Endothelial cell of umbilical vein (primary cell): ENCODE measurements around the gene EVI2B. TPM values are rescaled to one million over a fixed set of nuclear protein-coding genes. Genes with fewer than 3 reads are reported as not detected.

Experiments
- BruUV-seq: library from RNA; stranded (reverse); fragments of 400-500 nt; replicated peaks from 2 replicates; lab custom pipeline; 2021; lab: Mats Ljungman, UMichigan
- CTCF ChIA-PET: fragments of 300-600, 350-600 bp; sonication (Branson Sonifier 250); formaldehyde crosslinking; loops from one replicate; lab custom pipeline; 2021; ENCODE audit warnings: antibody characterized with exemption, inconsistent platforms; lab: Charles Lee
- POLR2A ChIA-PET: fragments of 300-600, 350-600 bp; sonication (Branson Sonifier 250); formaldehyde crosslinking; loops from one replicate; lab custom pipeline; 2021; ENCODE audit warnings: antibody characterized with exemption, inconsistent platforms; lab: Charles Lee
- DNase-seq: peaks from one replicate; pipeline ENCODE4 v3.0.0-alpha.2; 2011; ENCODE audit warnings: low read depth, low spot score
- FAIRE-seq: peaks from 2 replicates; lab custom pipeline; 2011; peaks lifted over from hg19 to GRCh38; lab: Jason Lieb, UNC
- H2AFZ ChIP-seq: 2 replicates; pipeline ENCODE4 v1.6.0; 2012; ENCODE audit warnings: low read depth, low read length, control low read depth, inconsistent platforms
- H3K27ac ChIP-seq: 2 replicates; pipeline ENCODE4 v1.5.1; 2011; ENCODE audit warnings: low read depth, mild to moderate bottlenecking, control low read depth, low read length, moderate library complexity; ENCODE audit not compliant: insufficient read depth
- H3K27me3 ChIP-seq, 2 experiments: 2 replicates each; pipeline versions ENCODE4 v1.6.0 to v1.6.1; 2011; ENCODE audit warnings: low read length in 2 of 2, mixed read lengths in 1 of 2; ENCODE audit not compliant: control insufficient read depth in 2 of 2, insufficient read depth in 2 of 2
- H3K36me3 ChIP-seq, 2 experiments: 2 replicates in 1 of 2; 3 replicates in 1 of 2; pipeline ENCODE4 v1.5.1; 2011; ENCODE audit warnings: low read length in 2 of 2, mild to moderate bottlenecking in 1 of 2, moderate library complexity in 1 of 2; ENCODE audit not compliant: control insufficient read depth in 2 of 2, insufficient read depth in 2 of 2; ENCODE audit errors: extremely low read depth in 1 of 2
- H3K4me1 ChIP-seq: 3 replicates; pipeline ENCODE4 v1.5.1; 2011; ENCODE audit warnings: mild to moderate bottlenecking, low read length; ENCODE audit not compliant: control insufficient read depth, insufficient read depth; ENCODE audit errors: extremely low read depth
- H3K4me2 ChIP-seq: 2 replicates; pipeline ENCODE4 v1.6.1; 2011; ENCODE audit warnings: low read length, control low read depth, mixed read lengths; ENCODE audit not compliant: insufficient read depth
- H3K4me3 ChIP-seq, 3 experiments: fragments of 200-600 bp in 1 of 3; sonication (generic), shearing (Covaris generic) in 1 of 3; replicated peaks in 1 of 3; 2 replicates each; pipeline ENCODE4 v1.5.1; 2011 to 2016; ENCODE audit warnings: control low read depth in 3 of 3, low read length in 3 of 3, mild to moderate bottlenecking in 2 of 3, inconsistent platforms in 1 of 3, low read depth in 1 of 3, moderate library complexity in 1 of 3; ENCODE audit not compliant: insufficient read depth in 1 of 3
- H3K79me2 ChIP-seq: 2 replicates; pipeline ENCODE4 v1.6.0; 2012; ENCODE audit warnings: low read length, inconsistent platforms; ENCODE audit not compliant: control insufficient read depth, insufficient read depth
- H3K9ac ChIP-seq: replicated peaks from 2 replicates; pipeline ENCODE3; 2011; ENCODE audit warnings: low read length, control low read depth; ENCODE audit not compliant: insufficient read depth; ENCODE audit errors: extremely low read depth
- H3K9me1 ChIP-seq: replicated peaks from 3 replicates; pipeline ENCODE4 v1.6.0; 2011; ENCODE audit warnings: mild to moderate bottlenecking, low read length; ENCODE audit not compliant: control insufficient read depth, insufficient read depth; ENCODE audit errors: extremely low read depth
- H3K9me3 ChIP-seq: replicated peaks from 2 replicates; pipeline ENCODE4 v1.5.1; 2012; ENCODE audit warnings: low read length, inconsistent platforms; ENCODE audit not compliant: control insufficient read depth, insufficient read depth
- H4K20me1 ChIP-seq: replicated peaks from 2 replicates; pipeline ENCODE3; 2011; ENCODE audit warnings: mild to moderate bottlenecking, low read length; ENCODE audit not compliant: control insufficient read depth, insufficient read depth; ENCODE audit errors: extremely low read depth
- CTCF ChIP-seq, 2 donors: IDR thresholded peaks; 1 replicate in 1 of 2; 2 replicates in 1 of 2; pipeline ENCODE4 v1.5.1; 2011; ENCODE audit warnings: low read length in 2 of 2, mild to moderate bottlenecking in 2 of 2, moderate library complexity in 2 of 2, control low read depth in 1 of 2, inconsistent platforms in 1 of 2, low read depth in 1 of 2; ENCODE audit not compliant: insufficient read depth in 1 of 2; ENCODE audit errors: extremely low read depth in 1 of 2
- EZH2 ChIP-seq: IDR thresholded peaks from 2 replicates; pipeline ENCODE4 v1.6.1; 2012; ENCODE audit warnings: borderline replicate concordance, low read depth, mild to moderate bottlenecking, moderate library complexity, low read length, inconsistent platforms; ENCODE audit not compliant: severe bottlenecking
- FOS ChIP-seq: IDR thresholded peaks from 2 replicates; pipeline ENCODE4 v1.6.1; 2011; ENCODE audit warnings: mild to moderate bottlenecking, low read length, moderate library complexity, borderline replicate concordance; ENCODE audit not compliant: insufficient read depth
- GATA2 ChIP-seq: IDR thresholded peaks from 2 replicates; pipeline ENCODE4 v1.7.0; 2011; ENCODE audit warnings: low read depth, mild to moderate bottlenecking, moderate library complexity, mixed read lengths, low read length; ENCODE audit not compliant: insufficient read length, insufficient read depth
- JUN ChIP-seq: IDR thresholded peaks from 2 replicates; pipeline ENCODE4 v1.6.1; 2011; ENCODE audit warnings: borderline replicate concordance, low read depth; ENCODE audit not compliant: insufficient read length, insufficient read depth
- MYC ChIP-seq: IDR thresholded peaks from one replicate; pipeline ENCODE4 v1.6.1; 2011; ENCODE audit warnings: mild to moderate bottlenecking, low read depth, low read length
- POLR2A ChIP-seq: IDR thresholded peaks from 2 replicates; pipeline ENCODE4 v1.6.1; 2012; ENCODE audit warnings: low read depth, mild to moderate bottlenecking, control low read depth, low read length
- POLR2AphosphoS5 ChIP-seq: IDR thresholded peaks from 2 replicates; pipeline ENCODE4 v1.6.1; 2012; ENCODE audit warnings: low read depth, mild to moderate bottlenecking, control low read depth, low read length, moderate library complexity; ENCODE audit not compliant: insufficient read depth
- dilution Hi-C: fragments of 300-500 bp; cut with MboI; formaldehyde crosslinking; loops from one replicate; pipeline ENCODE4 v1.15.0; 2019; ENCODE audit warnings: low sequenced_read_pairs; ENCODE audit not compliant: extremely low pct_ligation_motif_present
- intact Hi-C: fragments of 100-400 bp; cut with micrococcal nuclease; formaldehyde crosslinking; loops from one replicate; pipeline ENCODE4 v1.10.0; 2022
- polyA plus RNA-seq, 4 experiments: library from polyadenylated mRNA; depleted of rRNA in 3 of 4; stranded (reverse) in 3 of 4; unstranded in 1 of 4; fragments of >200 nt; gene quantifications; 2 replicates each; pipeline versions ENCODE4 v1.2.1 to v1.2.3, GENCODE V29; 2011 to 2012; ENCODE audit warnings: missing spikeins in 1 of 4
- total RNA-seq: library from RNA; stranded (reverse); gene quantifications from 2 replicates; pipeline ENCODE4 v1.2.3, GENCODE V29; 2021
- TF ChIP-seq, protein P1 (sequence below): IDR thresholded peaks from 2 replicates; pipeline ENCODE4 v1.6.1; 2011; ENCODE audit not compliant: insufficient read depth, insufficient read length

The EVI2B gene
- total and polyA plus RNA-seq, 2 donors (not counting 3 experiments of a cell fraction or from before 2014, with no cell fraction given) = 1.7 to 1.9 TPM

DNA sequence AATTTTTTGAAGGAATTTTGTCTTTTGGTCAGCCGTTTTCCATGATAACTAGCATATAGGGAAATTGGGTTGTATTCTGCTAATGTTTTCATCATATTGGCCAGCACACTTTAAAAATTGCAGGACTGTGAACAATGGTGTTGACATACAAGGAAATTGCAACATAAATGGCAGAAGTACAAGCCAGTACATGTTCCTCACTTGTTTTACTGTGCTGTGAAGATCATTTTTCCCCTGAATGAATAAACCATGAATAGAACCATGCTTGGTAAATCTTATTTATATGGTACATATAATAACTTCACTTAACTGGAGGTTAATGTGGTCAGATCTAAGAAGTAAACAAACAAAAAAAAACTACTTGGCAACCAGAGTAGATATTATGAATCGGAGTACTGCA lies 39.6 kb downstream of the EVI2B start:
- ChIA-PET POLR2A (no interaction called here), CTCF (no interaction called here)
- dilution Hi-C loops = no loop called here
- no peaks in the 10 kb centered on the region for H4K20me1 ChIP-seq
- H3K9me3 ChIP-seq = no peaks in the 10 kb centered on the region
- H3K27ac ChIP-seq = peak overlapping the region; percentile 21
- BruUV-seq = no TSS peak
- H3K27me3 ChIP-seq = no peaks in the 10 kb centered on the region
- no peaks in the 10 kb centered on the region for H3K79me2 ChIP-seq
- TF ChIP-seq EZH2 (no peak), POLR2A (no peak), POLR2AphosphoS5 (no peak), CTCF (IDR thresholded peaks at IDR 0.05; ENCODE audit: extremely low read depth in 1 of 2, insufficient read depth in 1 of 2, low read depth in 1 of 2, low read length in 2 of 2) (no peak), FOS (no peak), JUN (no peak), MYC (no peak), GATA2 (no peak)
- TF ChIP-seq, protein P1, sequence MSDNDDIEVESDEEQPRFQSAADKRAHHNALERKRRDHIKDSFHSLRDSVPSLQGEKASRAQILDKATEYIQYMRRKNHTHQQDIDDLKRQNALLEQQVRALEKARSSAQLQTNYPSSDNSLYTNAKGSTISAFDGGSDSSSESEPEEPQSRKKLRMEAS = no peak
- intact Hi-C loops = no loop called here
- FAIRE-seq (peak; percentile 12), DNase-seq (peak; percentile 87)
- H3K9ac ChIP-seq = no peak overlapping the region
- H3K4me2 ChIP-seq = no peak overlapping the region
- H3K9me1 ChIP-seq = no peaks in the 10 kb centered on the region
- H3K4me1 ChIP-seq = peaks cover 17% of the 10 kb centered on the region
- H3K4me3 ChIP-seq = no peak overlapping the region
- H3K36me3 ChIP-seq = peaks cover 4% of the 10 kb centered on the region in 2 experiments
- no peak overlapping the region for H2AFZ ChIP-seq
